ENCODE data around the gene RAE1.

DNA sequence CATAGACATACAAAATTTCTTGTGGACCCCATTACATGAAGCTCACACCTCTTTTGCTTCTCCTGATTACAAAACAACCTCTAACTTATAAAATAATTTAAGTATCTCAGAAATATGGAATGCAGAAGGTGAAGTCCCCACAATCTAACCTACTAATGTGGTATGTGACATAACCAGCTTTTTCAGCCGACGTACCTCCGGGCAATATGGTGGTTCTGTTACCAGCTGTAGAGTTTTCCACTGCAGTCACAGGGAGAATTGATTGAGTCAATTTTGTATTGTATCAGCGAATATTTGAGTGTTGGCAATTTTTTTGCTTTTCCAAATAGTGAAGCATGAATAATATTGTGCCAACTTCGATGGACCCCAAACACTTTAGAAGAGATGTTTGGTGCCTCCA lies 37.1 kb upstream of the RAE1 start:
- TF ChIP-seq GATA2 (IDR thresholded peaks at IDR 0.05; ENCODE audit: low read depth, low read length): no peak
- no peak for TF ChIP-seq GATA3 (IDR thresholded peaks at IDR 0.05; ENCODE audit: low read depth, low read length)
